Activated CD4-positive, alpha-beta memory T cell treated with anti-CD3 and anti-CD28 coated beads, Interleukin-2, amount 10 ng/mL, durations not matched to agents 7 days and 5 days (primary cell): ENCODE data around the gene DAO. TPM values are rescaled to one million over a fixed set of nuclear protein-coding genes. Genes with fewer than 3 reads are reported as not detected.
A peak's percentile ranks its signal among the peaks of the same experiment; 100 is the strongest.
"Not testable (repeated sequence)": the region's sequence is repeated elsewhere in the genome, so short reads cannot be mapped to it uniquely, and the experiment has no call there.

Experiments
- CTCF ChIA-PET: fragments of 350-600 bp; sonication (Branson Sonifier 250); formaldehyde crosslinking; loops from one replicate; lab custom pipeline; 2021; ENCODE audit warnings: antibody characterized with exemption, inconsistent platforms; lab: Charles Lee
- POLR2A ChIA-PET: fragments of 350-600 bp; sonication (Branson Sonifier 250); formaldehyde crosslinking; loops from one replicate; lab custom pipeline; 2021; ENCODE audit warnings: antibody characterized with exemption; lab: Charles Lee
- DNase-seq: peaks from one replicate; pipeline ENCODE4 v3.0.0-alpha.2; 2020
- H3K27ac Mint-ChIP-seq: one replicate; pipeline ENCODE4 v1.8.0; 2021; ENCODE audit warnings: mild to moderate bottlenecking, mixed read lengths
- H3K27me3 Mint-ChIP-seq: one replicate; pipeline ENCODE4 v1.8.0; 2021; ENCODE audit warnings: mixed read lengths
- H3K36me3 Mint-ChIP-seq: one replicate; pipeline ENCODE4 v1.8.0; 2021; ENCODE audit warnings: low read depth, mixed read lengths
- H3K4me1 Mint-ChIP-seq: one replicate; pipeline ENCODE4 v1.8.0; 2021; ENCODE audit warnings: mixed read lengths
- H3K4me3 Mint-ChIP-seq: one replicate; pipeline ENCODE4 v1.8.0; 2021; ENCODE audit warnings: mild to moderate bottlenecking, mixed read lengths
- H3K9me3 Mint-ChIP-seq: one replicate; pipeline ENCODE4 v1.8.0; 2021; ENCODE audit warnings: mixed read lengths
- total RNA-seq, 2 experiments: library from RNA; stranded (reverse); gene quantifications; one replicate each; pipeline ENCODE4 v1.2.3, GENCODE V29; 2021

DAO gene
- total RNA-seq, 2 experiments from 2014 or later: not detected

- Mint-ChIP-seq H3K27ac (no peak overlapping the region), H3K9me3 (no peaks in the 10 kb centered on the region), H3K27me3 (peaks cover 2% of the 10 kb centered on the region), H3K4me3 (no peak overlapping the region), H3K4me1 (peaks cover 57% of the 10 kb centered on the region), H3K36me3 (peaks cover 17% of the 10 kb centered on the region)
- ChIA-PET CTCF (no interaction called here), POLR2A (interaction anchor here (4.4 kb wide), 1 partner anchor 20 kb away, joined by 62 read pairs; no protein-coding TSS in a partner anchor)
- DNase-seq: no peak
These were observed 20.0 kb upstream of the DAO start for GRCh38 chr12:108859923-108860291.

- Mint-ChIP-seq H3K27ac (peak overlapping the region; percentile 23), H3K9me3 (no peaks in the 10 kb centered on the region), H3K4me3 (no peak overlapping the region), H3K4me1 (peaks cover 52% of the 10 kb centered on the region), H3K27me3 (peaks cover 2% of the 10 kb centered on the region), H3K36me3 (peaks cover 12% of the 10 kb centered on the region)
- ChIA-PET POLR2A (interaction anchor here (1.3 kb wide), 1 partner anchor 10 kb away, joined by 3 read pairs; no protein-coding TSS in a partner anchor), CTCF (no interaction called here)
- no peak for DNase-seq
These were observed 19.4 kb upstream of the DAO start for GRCh38 chr12:108860443-108860842.

- H3K4me1 Mint-ChIP-seq: peaks cover 37% of the 10 kb centered on the region
- ChIA-PET CTCF (interaction anchor here (0.7 kb wide), 2 partner anchors 20 to 190 kb away, joined by 3 read pairs; partner anchors contain the start of gene USP30), POLR2A (interaction anchor here (0.7 to 1.3 kb wide), 2 partner anchors 11 to 24 kb away, joined by 3 to 5 read pairs; no protein-coding TSS in a partner anchor)
These were observed 17.9 kb upstream of the DAO start for GRCh38 chr12:108861878-108862587.

GRCh38 chr12:108862588-108862959 lies 17.3 kb upstream of the DAO start:
- H3K36me3 Mint-ChIP-seq: no peaks in the 10 kb centered on the region
- ChIA-PET POLR2A (no interaction called here), CTCF (no interaction called here)
- no peak for DNase-seq
- H3K4me3 Mint-ChIP-seq: no peak overlapping the region
- no peak overlapping the region for H3K27ac Mint-ChIP-seq
- H3K9me3 Mint-ChIP-seq: no peaks in the 10 kb centered on the region
- H3K27me3 Mint-ChIP-seq: peaks cover 2% of the 10 kb centered on the region
- peaks cover 37% of the 10 kb centered on the region for H3K4me1 Mint-ChIP-seq

More at GRCh38 chr12:108861878-108862587, 17.9 kb upstream of the DAO start:
- peaks cover 2% of the 10 kb centered on the region for H3K27me3 Mint-ChIP-seq
- no peaks in the 10 kb centered on the region for H3K9me3 Mint-ChIP-seq
- H3K4me3 Mint-ChIP-seq: no peak overlapping the region
- no peaks in the 10 kb centered on the region for H3K36me3 Mint-ChIP-seq
- DNase-seq: no peak
- peak overlapping the region; percentile 14 for H3K27ac Mint-ChIP-seq

- POLR2A ChIA-PET: no interaction called here
- no peaks in the 10 kb centered on the region for H3K27me3 Mint-ChIP-seq
- no peak overlapping the region for H3K27ac Mint-ChIP-seq
- no peaks in the 10 kb centered on the region for H3K36me3 Mint-ChIP-seq
- no peak overlapping the region for H3K4me3 Mint-ChIP-seq
- H3K4me1 Mint-ChIP-seq: peaks cover 17% of the 10 kb centered on the region
- no peak for DNase-seq
- CTCF ChIA-PET: interaction anchor here (1.5 kb wide), 1 partner anchor 19 kb away, joined by 4 read pairs; no protein-coding TSS in a partner anchor
- H3K9me3 Mint-ChIP-seq: no peaks in the 10 kb centered on the region
These were observed 14.7 kb upstream of the DAO start for GRCh38 chr12:108865169-108865568.

GRCh38 chr12:108866083-108866482 lies 13.8 kb upstream of the DAO start:
- CTCF ChIA-PET: interaction anchor here (1.5 kb wide), 1 partner anchor 18 kb away, joined by 4 read pairs; no protein-coding TSS in a partner anchor
- peaks cover 11% of the 10 kb centered on the region for H3K4me1 Mint-ChIP-seq
- H3K4me3 Mint-ChIP-seq, H3K27me3 Mint-ChIP-seq, POLR2A ChIA-PET, H3K27ac Mint-ChIP-seq, H3K36me3 Mint-ChIP-seq, H3K9me3 Mint-ChIP-seq, DNase-seq: not testable (repeated sequence)

DNA sequence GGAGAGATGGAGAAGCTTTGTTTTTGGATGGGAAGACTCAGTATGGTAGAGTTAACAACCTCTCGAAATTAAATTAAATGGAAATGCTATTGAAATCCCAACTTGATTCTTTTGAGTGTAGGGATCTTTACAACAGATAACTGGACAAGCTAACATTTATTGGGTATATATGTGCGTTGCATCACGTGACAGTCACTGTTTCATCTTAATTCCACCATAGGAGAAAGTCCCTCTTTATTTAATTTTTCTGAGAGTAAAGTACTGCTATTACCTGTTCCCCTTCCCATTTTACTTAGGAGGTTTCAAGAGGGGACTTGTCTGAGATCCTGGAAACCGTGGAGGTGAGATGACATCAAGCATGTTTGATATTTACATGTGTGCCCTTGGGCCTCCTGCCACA lies 11.1 kb upstream of the DAO start:
- no peaks in the 10 kb centered on the region for H3K36me3 Mint-ChIP-seq
- H3K27me3 Mint-ChIP-seq: no peaks in the 10 kb centered on the region
- H3K27ac Mint-ChIP-seq: no peak overlapping the region
- no peak overlapping the region for H3K4me3 Mint-ChIP-seq
- DNase-seq: no peak
- POLR2A ChIA-PET: interaction anchor here (1.4 kb wide), 2 partner anchors 11 kb away, joined by 3 read pairs; partner anchors contain the start of gene SSH1
- H3K4me1 Mint-ChIP-seq: peaks cover 5% of the 10 kb centered on the region
- CTCF ChIA-PET: interaction anchor here (0.7 to 1.2 kb wide), 2 partner anchors 12 to 16 kb away, joined by 3 to 4 read pairs; no protein-coding TSS in a partner anchor
- no peaks in the 10 kb centered on the region for H3K9me3 Mint-ChIP-seq

DNA sequence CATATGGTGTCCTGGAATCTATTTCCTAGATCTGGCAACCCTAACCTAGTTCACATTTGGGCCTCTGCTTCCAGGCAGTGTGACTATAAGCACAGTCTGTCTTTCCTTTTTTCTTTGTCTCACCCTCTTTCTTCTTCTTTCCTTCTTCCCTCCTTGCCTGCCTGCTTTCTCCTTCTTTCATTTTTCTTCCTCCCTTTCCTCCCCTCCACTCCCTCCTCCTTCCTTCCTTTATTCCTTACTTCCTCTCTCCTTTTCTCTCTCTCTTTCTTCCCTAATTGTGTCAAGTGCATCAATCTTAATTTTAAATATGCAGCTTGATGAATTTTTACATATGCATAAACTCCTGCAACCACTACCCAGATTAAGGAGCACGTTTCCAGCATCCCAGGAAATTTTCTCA lies 4.6 kb upstream of the DAO start:
- CTCF ChIA-PET: interaction anchor here (2.5 kb wide), 1 partner anchor 9 kb away, joined by 8 read pairs; no protein-coding TSS in a partner anchor
- Mint-ChIP-seq H3K4me1 (peaks cover 18% of the 10 kb centered on the region), H3K9me3 (no peaks in the 10 kb centered on the region), H3K27ac (no peak overlapping the region), H3K36me3 (no peaks in the 10 kb centered on the region), H3K27me3 (no peaks in the 10 kb centered on the region), H3K4me3 (no peak overlapping the region)
- DNase-seq: no peak
- POLR2A ChIA-PET: interaction anchor here (0.8 to 1.0 kb wide), 2 partner anchors 17 to 18 kb away, joined by 3 to 5 read pairs; partner anchors contain the start of gene SSH1

- H3K27ac Mint-ChIP-seq: no peak overlapping the region
- H3K36me3 Mint-ChIP-seq: no peaks in the 10 kb centered on the region
- H3K9me3 Mint-ChIP-seq: no peaks in the 10 kb centered on the region
- H3K4me1 Mint-ChIP-seq: peaks cover 18% of the 10 kb centered on the region
- no peak overlapping the region for H3K4me3 Mint-ChIP-seq
- CTCF ChIA-PET: interaction anchor here (2.5 kb wide), 1 partner anchor 8 kb away, joined by 8 read pairs; no protein-coding TSS in a partner anchor
- no peaks in the 10 kb centered on the region for H3K27me3 Mint-ChIP-seq
- POLR2A ChIA-PET: interaction anchor here (0.8 to 1.0 kb wide), 2 partner anchors 17 to 19 kb away, joined by 3 to 5 read pairs; partner anchors contain the start of gene SSH1
- DNase-seq: no peak
These were observed 4.1 kb upstream of the DAO start for GRCh38 chr12:108875682-108876361.

DNA sequence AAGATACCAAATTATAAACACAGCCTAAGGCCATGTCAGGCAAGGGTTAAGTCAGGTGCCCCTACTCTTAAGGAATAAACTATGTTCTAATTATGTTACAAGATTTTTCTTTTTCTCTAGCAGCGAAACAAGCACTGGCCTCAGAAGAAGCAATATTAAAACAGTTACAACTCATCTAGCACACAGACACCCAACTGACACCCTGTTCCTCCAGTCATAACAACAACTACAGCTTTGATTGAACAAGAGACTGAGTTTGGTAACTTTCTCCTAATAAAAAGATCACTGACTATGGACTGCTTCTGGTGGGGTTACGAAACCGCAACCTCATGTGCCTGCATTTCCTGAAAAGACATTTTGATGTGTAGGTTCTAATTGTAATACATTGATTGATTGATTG lies 3.3 kb upstream of the DAO start:
- H3K27me3 Mint-ChIP-seq: no peaks in the 10 kb centered on the region
- H3K4me3 Mint-ChIP-seq: no peak overlapping the region
- CTCF ChIA-PET: no interaction called here
- no peaks in the 10 kb centered on the region for H3K9me3 Mint-ChIP-seq
- H3K4me1 Mint-ChIP-seq: peaks cover 17% of the 10 kb centered on the region
- POLR2A ChIA-PET: no interaction called here
- no peaks in the 10 kb centered on the region for H3K36me3 Mint-ChIP-seq
- no peak for DNase-seq
- no peak overlapping the region for H3K27ac Mint-ChIP-seq

DNA sequence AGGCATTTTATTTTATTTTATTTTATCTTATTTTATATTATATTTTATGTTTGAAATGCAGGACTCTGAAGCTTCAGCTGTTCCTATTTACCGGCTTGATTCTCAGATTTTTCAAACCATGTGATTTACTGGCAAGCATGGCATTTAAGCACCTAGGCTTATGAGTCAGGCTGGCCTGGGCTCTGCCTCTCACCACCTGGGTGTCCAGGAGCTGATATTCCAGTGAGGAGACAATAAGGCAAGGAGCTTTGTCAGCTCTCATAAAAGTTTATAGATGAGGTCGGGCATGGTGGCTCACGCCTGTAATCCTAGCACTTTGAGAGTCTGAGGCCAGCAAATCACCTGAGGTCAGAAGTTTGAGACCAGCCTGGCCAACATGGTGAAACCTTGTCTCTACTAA lies 2.1 kb downstream of the DAO start:
- Mint-ChIP-seq H3K9me3 (no peaks in the 10 kb centered on the region), H3K4me3 (no peak overlapping the region), H3K36me3 (no peaks in the 10 kb centered on the region), H3K27me3 (peaks cover 3% of the 10 kb centered on the region), H3K4me1 (peaks cover 5% of the 10 kb centered on the region), H3K27ac (no peak overlapping the region)
- ChIA-PET POLR2A (interaction anchor here (0.7 kb wide), 1 partner anchor 12 kb away, joined by 3 read pairs; no protein-coding TSS in a partner anchor), CTCF (interaction anchor here (0.6 to 4.8 kb wide), 3 partner anchors 20 to 172 kb away, joined by 3 to 25 read pairs (median 3); no protein-coding TSS in a partner anchor)
- DNase-seq: no peak

GRCh38 chr12:108884116-108885012 lies 4.5 kb downstream of the DAO start:
- CTCF ChIA-PET: interaction anchor here (0.8 to 4.8 kb wide), 19 partner anchors 10 to 322 kb away, joined by 3 to 25 read pairs (median 4); partner anchors contain the start of genes ALKBH2, ISCU and SSH1
- H3K4me1 Mint-ChIP-seq: peaks cover 5% of the 10 kb centered on the region
- peaks cover 3% of the 10 kb centered on the region for H3K27me3 Mint-ChIP-seq
- no peak overlapping the region for H3K4me3 Mint-ChIP-seq
- H3K36me3 Mint-ChIP-seq: no peaks in the 10 kb centered on the region
- POLR2A ChIA-PET: interaction anchor here (1.0 to 1.7 kb wide), 3 partner anchors 27 to 267 kb away, joined by 3 to 4 read pairs (median 3); partner anchors contain the start of gene SSH1
- H3K27ac Mint-ChIP-seq: no peak overlapping the region
- no peaks in the 10 kb centered on the region for H3K9me3 Mint-ChIP-seq
- DNase-seq: peak; percentile 72
